GM21528 (cell line): ENCODE measurements around the gene RPTOR.

Source experiments
- ATAC-seq: cut with Tn5 transposase; IDR thresholded peaks from one replicate; pipeline ENCODE4 v1.9.1; 2021; ENCODE audit warnings: mild to moderate bottlenecking, moderate library complexity; ENCODE audit not compliant: unreplicated experiment, low FRiP score

Gene RPTOR

GRCh38 chr17:80943346-80944145 lies 398.9 kb downstream of the RPTOR start:
- no peak for ATAC-seq

- ATAC-seq: no peak
Observed at GRCh38 chr17:80944326-80944725, 399.7 kb downstream of the RPTOR start.

GRCh38 chr17:80945736-80946135 lies 401.1 kb downstream of the RPTOR start:
- no peak for ATAC-seq

GRCh38 chr17:80946449-80946848 lies 401.8 kb downstream of the RPTOR start:
- no peak for ATAC-seq

GRCh38 chr17:80947200-80947940 lies 402.7 kb downstream of the RPTOR start:
- no peak for ATAC-seq

GRCh38 chr17:80948019-80948975 lies 403.7 kb downstream of the RPTOR start:
- no peak for ATAC-seq

- ATAC-seq: no peak
Observed at GRCh38 chr17:80948976-80949450, 404.4 kb downstream of the RPTOR start.

GRCh38 chr17:80949451-80950421 lies 405.1 kb downstream of the RPTOR start:
- no peak for ATAC-seq

- no peak for ATAC-seq
Observed at GRCh38 chr17:80950466-80951120, 406.0 kb downstream of the RPTOR start.

GRCh38 chr17:80951121-80952090 lies 406.8 kb downstream of the RPTOR start:
- no peak for ATAC-seq

- ATAC-seq: no peak
Observed at GRCh38 chr17:80952291-80952690, 407.7 kb downstream of the RPTOR start.

GRCh38 chr17:80953471-80954315 lies 409.1 kb downstream of the RPTOR start:
- ATAC-seq: no peak

GRCh38 chr17:80955078-80955477 lies 410.4 kb downstream of the RPTOR start:
- no peak for ATAC-seq

- no peak for ATAC-seq
Observed at GRCh38 chr17:80955671-80956280, 411.1 kb downstream of the RPTOR start.

GRCh38 chr17:80956321-80957190 lies 411.9 kb downstream of the RPTOR start:
- ATAC-seq: no peak
